NCI-H524 (cell line): Measurements from ENCODE around the gene HUWE1.
A peak's percentile ranks its signal among the peaks of the same experiment; 100 is the strongest.

Source experiments
- DNase-seq, 2 experiments: peaks; one replicate each; lab custom pipeline; 2025; lab: John Stamatoyannopoulos, UW

The HUWE1 gene

DNA sequence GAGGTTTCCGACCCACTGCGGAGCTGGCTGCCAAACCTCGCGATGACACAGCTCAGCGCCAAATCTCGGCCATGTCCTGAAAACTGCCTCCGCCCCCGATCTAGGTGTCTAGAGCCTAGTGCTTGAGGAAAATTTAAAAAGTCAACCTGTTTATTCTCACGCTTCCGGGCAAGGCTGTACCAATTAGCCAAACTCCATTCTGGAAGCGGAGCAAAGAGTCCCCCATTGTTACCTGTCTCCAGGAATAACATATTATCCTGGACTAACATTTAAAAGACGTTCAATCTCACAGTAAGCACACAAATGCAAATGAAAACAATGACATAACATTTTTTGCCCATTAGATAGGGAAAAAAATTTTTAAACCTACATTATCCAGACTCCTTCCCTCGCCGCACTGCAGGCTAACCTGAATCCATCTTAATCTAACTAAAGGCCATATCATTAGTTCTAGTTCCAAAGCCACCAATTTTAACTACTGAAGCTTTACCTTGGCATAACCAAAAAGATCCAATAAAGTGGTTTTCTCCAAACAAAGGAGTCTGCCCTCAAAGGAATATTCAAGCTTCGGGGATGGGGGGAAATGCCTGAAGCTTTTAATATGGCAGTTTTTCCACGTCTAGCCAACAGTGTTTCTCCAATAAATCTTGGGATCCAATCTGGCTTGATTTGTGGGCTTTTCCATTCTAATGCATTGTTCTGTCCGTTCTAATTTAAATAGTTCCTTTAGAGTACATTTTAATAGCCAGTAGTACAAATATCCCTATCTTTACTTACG is 1.9 kb downstream of the HUWE1 start:
- peak in 1 of 2 experiments; percentile 25 for DNase-seq

GRCh38 chrX:53683556-53684414 is 2.7 kb downstream of the HUWE1 start:
- DNase-seq, result peak; percentile 99 to 100

GRCh38 chrX:53682885-53683555 is 3.5 kb downstream of the HUWE1 start:
- DNase-seq, result peak; percentile 52

DNA sequence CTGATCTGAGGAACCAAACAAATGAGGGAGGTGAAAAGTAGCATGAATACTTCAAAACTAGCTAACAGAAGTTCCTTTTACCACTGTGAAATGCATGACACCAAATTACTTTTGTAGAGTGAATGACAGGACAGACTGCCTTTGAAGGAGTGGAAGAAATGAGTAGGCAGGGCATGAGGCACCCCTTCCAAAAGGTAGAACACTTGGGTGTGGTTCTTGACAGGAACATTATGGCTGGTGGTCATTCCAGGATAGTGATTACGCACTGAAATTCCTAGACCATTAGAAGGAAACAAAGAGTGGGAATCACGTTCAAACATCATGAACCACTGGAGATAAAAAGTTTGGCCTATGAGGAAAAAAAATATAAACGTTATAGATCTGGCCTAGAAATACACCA is 4.9 kb downstream of the HUWE1 start:
- no peak for DNase-seq

DNA sequence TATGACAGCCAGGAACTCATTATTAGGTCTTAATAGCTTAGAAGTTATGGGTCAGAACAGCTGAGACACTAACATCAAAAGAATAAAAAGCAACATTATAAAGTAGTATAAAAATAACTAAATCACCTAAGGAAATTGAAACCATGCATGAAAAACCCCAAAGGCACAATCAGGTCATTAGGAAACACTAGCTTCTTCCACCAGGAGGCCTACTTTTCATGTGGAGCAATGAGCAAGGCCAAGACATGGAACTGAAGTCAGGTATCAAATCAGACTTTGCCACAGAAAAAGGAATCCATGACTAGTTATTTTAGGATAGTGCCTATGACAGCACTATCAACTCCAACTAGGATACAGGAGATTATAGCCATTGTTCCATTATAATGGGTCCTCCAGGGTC is 7.9 kb downstream of the HUWE1 start:
- peak in 1 of 2 experiments; percentile 4 for DNase-seq

DNA sequence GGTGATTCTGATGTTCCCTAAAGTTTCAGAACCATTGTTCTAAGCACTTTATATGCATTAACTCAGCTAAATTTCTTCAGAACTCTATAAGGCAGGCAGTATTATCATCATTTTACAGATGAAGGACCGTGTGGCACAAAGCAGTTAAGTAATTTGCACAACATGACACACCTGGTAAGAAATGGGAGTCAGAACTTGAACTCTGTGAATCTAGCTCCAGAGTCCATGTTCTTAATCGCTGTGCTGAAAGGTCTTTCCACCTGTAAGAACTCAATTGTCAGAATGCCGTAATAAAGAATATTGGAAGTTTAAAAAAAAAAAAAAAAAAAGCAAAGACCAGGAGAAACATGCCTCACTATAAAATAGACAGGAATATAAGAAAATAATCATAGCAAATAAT is 9.2 kb downstream of the HUWE1 start:
- DNase-seq, result no peak

- no peak for DNase-seq
These were observed 11.9 kb downstream of the HUWE1 start for GRCh38 chrX:53674581-53674980.

DNA sequence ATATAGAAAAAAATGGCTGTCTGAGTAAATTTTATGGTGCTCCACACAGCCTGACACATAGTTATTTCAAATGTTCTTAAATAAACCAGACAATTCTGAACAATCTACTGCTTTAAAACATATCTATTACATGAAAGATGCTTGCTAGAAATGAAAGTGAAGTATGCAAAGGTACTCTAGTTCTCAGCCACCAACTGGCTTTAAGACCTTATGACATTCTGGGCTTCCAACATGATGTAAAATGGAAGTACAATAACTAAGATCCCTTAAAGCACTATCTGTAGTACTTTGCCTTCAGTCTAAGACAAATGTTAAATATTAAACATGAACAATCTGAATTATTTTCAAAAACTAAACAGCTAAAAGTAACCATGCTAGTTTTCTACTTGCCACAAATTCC is 17.3 kb downstream of the HUWE1 start:
- DNase-seq, result no peak

DNA sequence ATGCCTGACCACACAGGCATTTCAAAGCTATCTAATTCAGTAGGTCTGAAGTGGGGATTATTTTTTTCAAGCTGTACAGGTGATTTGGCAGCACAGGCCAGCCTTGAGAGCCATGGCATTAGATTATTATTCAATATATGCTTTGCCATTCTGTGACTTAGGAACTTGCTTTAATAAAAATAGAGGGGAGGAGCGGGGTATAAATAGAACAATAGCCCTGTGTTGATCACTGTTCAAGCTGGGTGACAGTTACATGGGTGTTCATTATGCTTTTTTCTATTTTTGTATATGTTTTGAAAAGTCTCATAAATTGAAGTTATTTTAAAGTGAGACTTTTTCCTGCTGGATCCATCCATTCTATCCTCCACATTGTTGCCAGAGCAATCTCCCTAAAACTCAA is 20.3 kb downstream of the HUWE1 start:
- DNase-seq, result no peak

DNA sequence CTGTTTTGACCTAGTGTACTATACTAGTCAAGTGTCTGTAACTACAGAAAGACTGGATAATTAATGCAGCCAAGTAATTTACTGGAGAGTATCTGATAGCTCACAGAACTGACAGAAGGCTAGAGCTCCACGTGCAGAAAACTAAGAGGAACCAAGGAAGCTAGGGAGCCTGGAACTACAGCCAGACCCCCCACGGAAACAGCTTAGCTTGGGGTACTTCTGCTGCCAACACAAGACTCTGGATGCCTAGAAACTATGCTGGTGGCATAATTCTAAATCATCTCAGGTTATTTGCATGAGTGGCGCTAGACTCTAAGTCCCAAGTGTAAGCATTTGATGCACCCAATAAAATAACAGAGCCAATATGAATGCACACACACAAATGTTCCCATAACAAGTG is 26.5 kb downstream of the HUWE1 start:
- DNase-seq, result no peak

DNA sequence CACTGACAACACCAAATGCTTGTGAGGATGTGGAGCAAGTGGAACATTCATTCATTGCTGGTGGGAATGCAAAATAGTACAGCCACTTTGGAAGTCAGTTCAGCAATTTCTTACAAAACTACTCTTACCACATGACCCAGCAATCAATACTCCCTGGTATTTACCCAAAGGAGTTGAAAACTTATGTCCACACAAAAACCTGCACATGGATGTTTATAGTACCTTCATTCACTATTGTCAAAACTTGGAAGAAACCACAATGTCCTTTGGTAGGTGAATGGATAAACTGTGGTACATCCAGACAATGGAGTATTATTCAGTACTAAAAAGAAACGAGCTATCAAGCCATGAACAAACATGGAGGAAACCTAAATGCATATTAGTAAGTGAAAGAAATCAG is 27.5 kb downstream of the HUWE1 start:
- DNase-seq, result no peak

DNA sequence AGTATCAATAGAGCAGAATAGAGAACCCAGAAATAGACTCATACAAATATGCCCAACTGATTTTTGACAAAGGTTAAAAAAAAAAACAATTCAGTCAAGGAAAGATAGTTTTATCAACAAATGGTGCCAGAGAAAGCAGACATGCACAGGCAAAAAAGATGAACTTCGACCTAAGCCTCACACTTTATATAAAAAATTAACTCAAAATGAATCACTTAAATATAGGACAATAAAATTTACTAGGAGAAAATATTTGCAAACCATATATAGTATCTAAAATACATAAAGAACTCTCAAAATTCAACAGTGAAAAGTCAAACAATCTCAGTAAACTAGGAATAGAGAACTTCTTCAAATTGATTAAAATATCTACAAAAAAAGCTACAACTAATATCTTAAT is 29.7 kb downstream of the HUWE1 start:
- no peak for DNase-seq

DNA sequence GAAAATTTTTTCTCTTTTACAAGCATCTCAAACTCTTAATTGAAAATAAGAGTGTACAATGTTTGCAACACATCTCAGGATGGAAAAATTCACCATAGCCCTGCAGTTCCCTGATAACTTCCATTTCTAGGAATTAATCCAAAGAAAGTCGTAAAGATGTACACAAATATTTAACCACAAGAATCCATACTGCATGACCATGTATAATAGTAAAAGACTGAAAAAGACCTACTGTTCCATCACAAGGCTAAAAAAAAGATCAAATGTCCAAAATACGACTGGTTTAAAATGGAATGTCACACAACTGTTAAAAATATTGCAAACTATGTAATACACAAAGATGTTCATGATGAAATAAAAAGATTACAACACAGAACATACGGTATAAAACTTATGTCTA is 32.1 kb downstream of the HUWE1 start:
- DNase-seq, result no peak

DNA sequence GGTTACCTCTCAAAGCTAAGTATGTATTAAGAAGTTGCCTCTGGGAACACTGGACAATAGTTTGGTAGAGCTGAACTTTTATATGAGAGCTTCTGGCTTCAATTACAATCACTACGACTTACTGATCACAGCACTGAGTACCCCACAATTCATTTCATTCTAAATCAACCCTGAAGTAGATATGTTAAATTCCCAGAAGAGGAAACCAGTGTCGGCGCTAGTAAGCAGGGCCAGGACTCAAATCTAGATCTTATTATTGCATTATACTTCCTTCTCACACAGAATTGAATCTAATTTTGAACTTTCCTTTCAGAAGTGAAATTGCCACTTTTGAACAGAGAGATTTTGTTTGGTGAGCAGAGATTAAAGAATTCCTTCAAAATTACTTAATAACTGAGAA is 41.8 kb downstream of the HUWE1 start:
- no peak for DNase-seq

DNA sequence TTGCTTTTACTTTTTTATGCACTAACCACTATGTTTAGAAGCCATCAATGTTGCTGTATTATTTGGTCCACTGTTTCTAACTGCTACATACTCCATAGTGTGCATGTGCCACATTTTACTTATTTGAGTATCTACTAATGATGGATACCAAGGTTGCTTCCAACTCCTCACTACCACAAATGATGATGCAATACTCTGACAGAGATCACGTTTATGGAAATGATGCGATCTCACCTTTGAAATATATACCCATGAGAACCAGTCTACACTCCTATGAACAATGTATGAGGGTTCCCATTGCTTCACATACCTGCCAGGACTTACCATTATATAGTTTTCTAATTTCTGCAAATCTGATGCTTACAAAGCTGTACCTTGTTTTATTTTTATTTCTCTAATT is 44.2 kb downstream of the HUWE1 start:
- no peak for DNase-seq

DNA sequence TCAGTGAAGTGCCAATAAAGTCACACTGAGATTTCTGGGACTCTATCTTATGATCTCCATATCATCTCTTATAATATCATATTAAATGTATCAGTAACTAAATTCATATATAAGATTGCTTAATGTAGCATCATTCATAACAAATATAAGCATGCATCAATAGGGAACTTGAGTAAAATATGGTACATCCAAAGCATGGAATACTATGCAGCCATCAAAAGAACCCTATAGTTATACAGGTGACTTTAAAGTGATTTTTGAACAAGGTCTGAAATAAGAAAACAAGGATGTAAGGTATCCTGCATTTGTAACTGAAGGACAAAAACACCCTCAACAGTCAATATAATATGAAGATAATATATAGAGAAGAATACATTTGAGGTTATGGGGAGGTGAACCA is 47.3 kb downstream of the HUWE1 start:
- no peak for DNase-seq

- no peak for DNase-seq
These were observed 49.0 kb downstream of the HUWE1 start for GRCh38 chrX:53637479-53637878.

GRCh38 chrX:53631156-53631555 is 55.4 kb downstream of the HUWE1 start:
- DNase-seq, result no peak

DNA sequence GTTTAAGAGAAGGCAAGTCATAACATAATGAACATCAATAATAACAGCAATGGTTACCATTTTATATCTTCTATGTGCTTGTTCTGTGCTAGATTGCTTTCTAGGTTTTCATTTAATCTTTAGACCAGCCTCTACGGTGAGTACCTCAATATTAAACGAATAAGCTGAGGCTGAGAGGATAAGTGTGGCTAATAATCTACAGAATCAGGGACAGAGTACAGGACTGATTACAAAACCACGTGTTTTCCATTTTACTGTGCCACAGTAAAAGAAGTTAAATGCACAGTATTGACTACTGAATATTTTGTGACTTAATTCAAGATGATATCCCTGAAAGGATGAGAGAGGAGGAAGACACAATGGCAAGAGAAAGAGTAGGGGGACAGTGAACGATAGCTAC is 56.3 kb downstream of the HUWE1 start:
- DNase-seq, result no peak

- no peak for DNase-seq
These were observed 64.1 kb downstream of the HUWE1 start for GRCh38 chrX:53622431-53622830.

GRCh38 chrX:53621418-53621986 is 65.0 kb downstream of the HUWE1 start:
- no peak for DNase-seq

DNA sequence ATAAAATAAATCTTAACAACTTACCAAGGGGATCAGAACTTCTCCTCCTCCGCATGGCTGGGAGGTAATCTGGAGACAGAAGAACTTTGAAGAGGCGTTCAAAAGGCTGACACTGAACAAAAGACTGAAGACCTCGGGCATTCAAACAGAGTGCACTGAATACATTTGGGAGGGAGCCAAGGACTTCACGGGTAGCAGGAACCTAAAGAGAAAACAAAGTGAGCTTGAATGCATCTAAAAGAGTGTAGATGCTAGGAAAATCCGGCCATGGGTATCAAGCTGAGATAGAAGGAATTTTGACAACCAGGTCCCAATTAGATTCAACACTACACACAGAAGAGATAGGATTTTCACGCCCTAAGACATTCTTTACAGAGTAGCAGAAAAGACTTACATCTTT is 69.6 kb downstream of the HUWE1 start:
- no peak for DNase-seq

DNA sequence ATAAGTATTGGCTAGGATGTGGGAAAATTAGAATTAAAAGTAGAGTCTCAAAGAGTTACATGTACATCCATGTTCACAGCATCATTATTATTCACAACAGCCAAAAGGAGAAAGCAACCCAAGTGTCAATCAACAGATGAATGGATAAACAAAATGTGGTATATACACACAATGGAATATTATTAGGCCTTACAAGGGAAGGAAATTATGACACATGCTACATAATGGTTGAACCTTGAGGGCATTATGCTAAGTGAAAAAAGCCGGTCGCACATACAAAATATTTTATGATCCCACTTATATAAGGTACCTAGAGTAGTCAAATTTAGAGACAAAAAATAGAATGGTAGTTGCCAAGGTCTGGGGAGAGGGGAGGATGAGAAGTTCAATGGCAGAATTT is 80.1 kb downstream of the HUWE1 start:
- no peak for DNase-seq
